Activated naive CD4-positive, alpha-beta T cell treated with anti-CD3 and anti-CD28 coated beads, Interleukin-2, amount 10 ng/mL, durations not matched to agents 7 days and 5 days (primary cell): Measurements from ENCODE around the gene B4GALNT3.
"Not testable (repeated sequence)": the region's sequence is repeated elsewhere in the genome, so short reads cannot be mapped to it uniquely, and the experiment has no call there.

Source experiments
- CTCF ChIA-PET: fragments of 350-600 bp; sonication (Branson Sonifier 250); formaldehyde crosslinking; loops from one replicate; lab custom pipeline; 2021; ENCODE audit warnings: antibody characterized with exemption; lab: Charles Lee
- DNase-seq: peaks from one replicate; pipeline ENCODE4 v3.0.0-alpha.2; 2020
- H3K27ac Mint-ChIP-seq: one replicate; pipeline ENCODE4 v1.8.0; 2021; ENCODE audit warnings: mild to moderate bottlenecking, moderate library complexity, mixed read lengths
- H3K27me3 Mint-ChIP-seq: one replicate; pipeline ENCODE4 v1.8.0; 2021; ENCODE audit warnings: mild to moderate bottlenecking, mixed read lengths
- H3K36me3 Mint-ChIP-seq: one replicate; pipeline ENCODE4 v1.8.0; 2021; ENCODE audit warnings: mixed read lengths
- H3K4me1 Mint-ChIP-seq: one replicate; pipeline ENCODE4 v1.8.0; 2021; ENCODE audit warnings: mixed read lengths
- H3K4me3 Mint-ChIP-seq: one replicate; pipeline ENCODE4 v1.8.0; 2021; ENCODE audit warnings: mild to moderate bottlenecking, moderate library complexity, mixed read lengths
- H3K9me3 Mint-ChIP-seq: one replicate; pipeline ENCODE4 v1.8.0; 2021; ENCODE audit warnings: mixed read lengths

The B4GALNT3 gene

GRCh38 chr12:577994-578747 lies 118.4 kb downstream of the B4GALNT3 start:
- not testable (repeated sequence) for DNase-seq, H3K27ac Mint-ChIP-seq, H3K9me3 Mint-ChIP-seq, H3K36me3 Mint-ChIP-seq, H3K4me3 Mint-ChIP-seq
- Mint-ChIP-seq H3K4me1 (peaks cover 30% of the 10 kb centered on the region), H3K27me3 (peaks cover 15% of the 10 kb centered on the region)
- CTCF ChIA-PET: interaction anchor here (0.7 to 4.8 kb wide), 4 partner anchors 9 to 237 kb away, joined by 3 to 74 read pairs (median 24); partner anchors contain the start of gene WNK1

- peaks cover 2% of the 10 kb centered on the region for H3K9me3 Mint-ChIP-seq
- CTCF ChIA-PET: interaction anchor here (0.7 to 4.8 kb wide), 4 partner anchors 10 to 173 kb away, joined by 3 to 74 read pairs (median 5); partner anchors contain the start of gene WNK1
These were observed 119.1 kb downstream of the B4GALNT3 start for GRCh38 chr12:578748-579419.

GRCh38 chr12:579420-580110 lies 119.8 kb downstream of the B4GALNT3 start:
- peaks cover 15% of the 10 kb centered on the region for H3K27me3 Mint-ChIP-seq
- no peak overlapping the region for H3K27ac Mint-ChIP-seq
- CTCF ChIA-PET: interaction anchor here (1.6 to 1.7 kb wide), 2 partner anchors 10 to 172 kb away, joined by 4 to 6 read pairs; no protein-coding TSS in a partner anchor
- H3K4me1 Mint-ChIP-seq: peaks cover 23% of the 10 kb centered on the region
- no peaks in the 10 kb centered on the region for H3K9me3 Mint-ChIP-seq
- H3K4me3 Mint-ChIP-seq: no peak overlapping the region
- DNase-seq: no peak
- peaks cover under 1% of the 10 kb centered on the region for H3K36me3 Mint-ChIP-seq

More at GRCh38 chr12:578748-579419, 119.1 kb downstream of the B4GALNT3 start:
- Mint-ChIP-seq H3K27me3 (peaks cover 15% of the 10 kb centered on the region), H3K4me3 (no peak overlapping the region), H3K4me1 (peaks cover 25% of the 10 kb centered on the region), H3K36me3 (peaks cover 2% of the 10 kb centered on the region), H3K27ac (no peak overlapping the region)
- DNase-seq: no peak

GRCh38 chr12:580813-581212 lies 121.1 kb downstream of the B4GALNT3 start:
- Mint-ChIP-seq H3K4me1 (peaks cover 11% of the 10 kb centered on the region), H3K36me3 (no peaks in the 10 kb centered on the region), H3K4me3 (no peak overlapping the region), H3K27ac (no peak overlapping the region), H3K27me3 (peaks cover 15% of the 10 kb centered on the region), H3K9me3 (no peaks in the 10 kb centered on the region)
- DNase-seq: no peak
- CTCF ChIA-PET: interaction anchor here (0.8 to 0.9 kb wide), 2 partner anchors 11 to 128 kb away, joined by 3 to 4 read pairs; no protein-coding TSS in a partner anchor

GRCh38 chr12:581321-581720 lies 121.6 kb downstream of the B4GALNT3 start:
- Mint-ChIP-seq H3K36me3 (no peaks in the 10 kb centered on the region), H3K4me1 (peaks cover 6% of the 10 kb centered on the region), H3K9me3 (no peaks in the 10 kb centered on the region), H3K4me3 (no peak overlapping the region), H3K27ac (no peak overlapping the region), H3K27me3 (peaks cover 15% of the 10 kb centered on the region)
- no peak for DNase-seq
- CTCF ChIA-PET: interaction anchor here (0.8 to 0.9 kb wide), 2 partner anchors 11 to 128 kb away, joined by 3 to 4 read pairs; no protein-coding TSS in a partner anchor

- DNase-seq: no peak
- peaks cover 17% of the 10 kb centered on the region for H3K27me3 Mint-ChIP-seq
- no peaks in the 10 kb centered on the region for H3K9me3 Mint-ChIP-seq
- no peaks in the 10 kb centered on the region for H3K36me3 Mint-ChIP-seq
- H3K27ac Mint-ChIP-seq: no peak overlapping the region
- H3K4me3 Mint-ChIP-seq: no peak overlapping the region
- peaks cover 3% of the 10 kb centered on the region for H3K4me1 Mint-ChIP-seq
- CTCF ChIA-PET: no interaction called here
These were observed 122.0 kb downstream of the B4GALNT3 start for GRCh38 chr12:581746-582145.

GRCh38 chr12:583251-583869 lies 123.6 kb downstream of the B4GALNT3 start:
- peaks cover 1% of the 10 kb centered on the region for H3K9me3 Mint-ChIP-seq
- H3K36me3 Mint-ChIP-seq: no peaks in the 10 kb centered on the region
- DNase-seq: no peak
- no peak overlapping the region for H3K4me3 Mint-ChIP-seq
- no peaks in the 10 kb centered on the region for H3K4me1 Mint-ChIP-seq
- H3K27ac Mint-ChIP-seq: no peak overlapping the region
- H3K27me3 Mint-ChIP-seq: peaks cover 14% of the 10 kb centered on the region
- CTCF ChIA-PET: no interaction called here

GRCh38 chr12:585062-586061 lies 125.6 kb downstream of the B4GALNT3 start:
- CTCF ChIA-PET: interaction anchor here (1.3 kb wide), 1 partner anchor 9 kb away, joined by 7 read pairs; no protein-coding TSS in a partner anchor
- DNase-seq: no peak
- Mint-ChIP-seq H3K27me3 (peaks cover 11% of the 10 kb centered on the region), H3K36me3 (no peaks in the 10 kb centered on the region), H3K4me1 (no peaks in the 10 kb centered on the region), H3K4me3 (no peak overlapping the region), H3K27ac (no peak overlapping the region), H3K9me3 (peaks cover 4% of the 10 kb centered on the region)

- CTCF ChIA-PET: interaction anchor here (0.6 to 1.6 kb wide), 3 partner anchors 10 to 226 kb away, joined by 3 to 8 read pairs (median 7); no protein-coding TSS in a partner anchor
- no peak for DNase-seq
- Mint-ChIP-seq H3K4me1 (no peaks in the 10 kb centered on the region), H3K27me3 (peaks cover 17% of the 10 kb centered on the region), H3K36me3 (no peaks in the 10 kb centered on the region), H3K27ac (no peak overlapping the region), H3K9me3 (peaks cover 4% of the 10 kb centered on the region), H3K4me3 (no peak overlapping the region)
These were observed 126.8 kb downstream of the B4GALNT3 start for GRCh38 chr12:586318-587071.

- Mint-ChIP-seq H3K4me3 (no peak overlapping the region), H3K27ac (no peak overlapping the region), H3K27me3 (peaks cover 22% of the 10 kb centered on the region), H3K36me3 (no peaks in the 10 kb centered on the region), H3K9me3 (peaks cover 4% of the 10 kb centered on the region), H3K4me1 (no peaks in the 10 kb centered on the region)
- DNase-seq: no peak
- CTCF ChIA-PET: interaction anchor here (0.6 to 1.6 kb wide), 2 partner anchors 11 to 225 kb away, joined by 3 to 8 read pairs; no protein-coding TSS in a partner anchor
These were observed 127.6 kb downstream of the B4GALNT3 start for GRCh38 chr12:587132-588023.

- no peak overlapping the region for H3K27ac Mint-ChIP-seq
- H3K4me1 Mint-ChIP-seq: no peaks in the 10 kb centered on the region
- H3K4me3 Mint-ChIP-seq: no peak overlapping the region
- H3K9me3 Mint-ChIP-seq: peaks cover 4% of the 10 kb centered on the region
- H3K36me3 Mint-ChIP-seq: no peaks in the 10 kb centered on the region
- no peak for DNase-seq
- peaks cover 22% of the 10 kb centered on the region for H3K27me3 Mint-ChIP-seq
- CTCF ChIA-PET: interaction anchor here (1.6 kb wide), 1 partner anchor 12 kb away, joined by 8 read pairs; no protein-coding TSS in a partner anchor
These were observed 128.2 kb downstream of the B4GALNT3 start for GRCh38 chr12:588024-588322.
